Immature natural killer cell (primary cell): Measurements from ENCODE around the gene SECTM1. TPM values are rescaled to one million over a fixed set of nuclear protein-coding genes. Genes with fewer than 3 reads are reported as not detected.
"Not testable (repeated sequence)": the region's sequence is repeated elsewhere in the genome, so short reads cannot be mapped to it uniquely, and the experiment has no call there.

Experiments used
- DNase-seq, 3 donors: peaks; one replicate each; pipeline ENCODE4 v3.0.0; 2022; ENCODE audit warnings: mixed read lengths in 1 of 3
- H3K27ac Mint-ChIP-seq, 6 donors: one replicate each; pipeline ENCODE4 v1.8.0; 2020; ENCODE audit warnings: mixed read lengths in 6 of 6, mild to moderate bottlenecking in 5 of 6, inconsistent platforms in 4 of 6, moderate library complexity in 3 of 6
- H3K27me3 Mint-ChIP-seq, 3 donors: one replicate each; pipeline ENCODE4 v1.8.0; 2020 to 2021; ENCODE audit warnings: low read depth in 3 of 3, mild to moderate bottlenecking in 3 of 3, mixed read lengths in 3 of 3, moderate library complexity in 3 of 3, inconsistent platforms in 1 of 3
- H3K36me3 Mint-ChIP-seq, 3 donors: one replicate each; pipeline ENCODE4 v1.8.0; 2020; ENCODE audit warnings: mixed read lengths in 3 of 3, inconsistent platforms in 2 of 3, mild to moderate bottlenecking in 2 of 3
- H3K4me1 Mint-ChIP-seq, 2 donors: one replicate each; pipeline ENCODE4 v1.8.0; 2020; ENCODE audit warnings: inconsistent platforms in 2 of 2, mild to moderate bottlenecking in 2 of 2, mixed read lengths in 2 of 2, moderate library complexity in 1 of 2
- H3K4me3 Mint-ChIP-seq, 5 donors: one replicate each; pipeline ENCODE4 v1.8.0; 2020; ENCODE audit warnings: mild to moderate bottlenecking in 5 of 5, mixed read lengths in 5 of 5, inconsistent platforms in 3 of 5, moderate library complexity in 3 of 5
- H3K9me3 Mint-ChIP-seq, 6 donors: one replicate each; pipeline ENCODE4 v1.8.0; 2020; ENCODE audit warnings: mild to moderate bottlenecking in 6 of 6, mixed read lengths in 6 of 6, inconsistent platforms in 4 of 6, moderate library complexity in 3 of 6
- polyA plus RNA-seq, 3 donors: library from polyadenylated mRNA; unstranded; fragments of 300-500 nt; fragmentation: Illumina TruSeq; gene quantifications; one replicate each; pipeline ENCODE4 v1.2.3, GENCODE V29; 2021

Gene SECTM1
- polyA plus RNA-seq, 3 donors from 2014 or later, result 2.7 to 3.6 TPM; not detected in 1

- H3K9me3 Mint-ChIP-seq, H3K4me3 Mint-ChIP-seq, H3K36me3 Mint-ChIP-seq, H3K27me3 Mint-ChIP-seq, DNase-seq, H3K27ac Mint-ChIP-seq, H3K4me1 Mint-ChIP-seq: not testable (repeated sequence)
Observed at GRCh38 chr17:82359451-82360074, 26.0 kb upstream of the SECTM1 start.

- Mint-ChIP-seq H3K4me3 (peak within 1 kb of the TSS in 1 of 5 donors; percentile 14), H3K4me1 (peaks cover 2 to 9% of the 10 kb centered on the region in 2 donors), H3K36me3 (no peaks in the 10 kb centered on the region), H3K27ac (peak within 1 kb of the TSS in 1 of 6 donors; percentile 21), H3K9me3 (no peaks in the 10 kb centered on the region), H3K27me3 (peaks cover 0 to 3% (median 1%) of the 10 kb centered on the region in 3 donors)
- no peak for DNase-seq
Observed at GRCh38 chr17:82358465-82359350, 25.1 kb upstream of the SECTM1 start, which contains the start of gene TEX19. Gene TEX19, plus strand, starts transcription at chr17:82359247. Its CDS starts 2,904 bp downstream, at chr17:82362151.

- Mint-ChIP-seq H3K4me3 (no peak overlapping the region), H3K36me3 (no peaks in the 10 kb centered on the region), H3K27ac (no peak overlapping the region), H3K27me3 (peaks cover 0 to 5% (median 3%) of the 10 kb centered on the region in 3 donors), H3K9me3 (no peaks in the 10 kb centered on the region), H3K4me1 (peaks cover 2 to 9% of the 10 kb centered on the region in 2 donors)
- DNase-seq, result no peak
Observed at GRCh38 chr17:82357394-82357793, 23.8 kb upstream of the SECTM1 start.

GRCh38 chr17:82356845-82357355 is 23.3 kb upstream of the SECTM1 start:
- no peaks in the 10 kb centered on the region for H3K36me3 Mint-ChIP-seq
- DNase-seq, result no peak
- no peaks in the 10 kb centered on the region for H3K9me3 Mint-ChIP-seq
- H3K27ac Mint-ChIP-seq, result no peak overlapping the region
- H3K4me3 Mint-ChIP-seq, result no peak overlapping the region
- peaks cover 2 to 9% of the 10 kb centered on the region in 2 donors for H3K4me1 Mint-ChIP-seq
- peaks cover 0 to 7% (median 3%) of the 10 kb centered on the region in 3 donors for H3K27me3 Mint-ChIP-seq

GRCh38 chr17:82355770-82356427 is 22.3 kb upstream of the SECTM1 start:
- H3K36me3 Mint-ChIP-seq, result no peaks in the 10 kb centered on the region
- no peak overlapping the region for H3K27ac Mint-ChIP-seq
- no peaks in the 10 kb centered on the region for H3K9me3 Mint-ChIP-seq

GRCh38 chr17:82354804-82355308 is 21.3 kb upstream of the SECTM1 start:
- no peaks in the 10 kb centered on the region for H3K9me3 Mint-ChIP-seq
- DNase-seq, result no peak

More at GRCh38 chr17:82355770-82356427, 22.3 kb upstream of the SECTM1 start:
- DNase-seq, result no peak
- Mint-ChIP-seq H3K4me3 (no peak overlapping the region), H3K4me1 (peaks cover 2 to 9% of the 10 kb centered on the region in 2 donors), H3K27me3 (peaks cover 0 to 7% (median 3%) of the 10 kb centered on the region in 3 donors)

GRCh38 chr17:82353484-82353883 is 19.9 kb upstream of the SECTM1 start:
- H3K27ac Mint-ChIP-seq, result no peak overlapping the region
- H3K4me3 Mint-ChIP-seq, result no peak overlapping the region
- H3K36me3 Mint-ChIP-seq, result no peaks in the 10 kb centered on the region
- no peak for DNase-seq
- H3K27me3 Mint-ChIP-seq, result peaks cover 2 to 7% (median 6%) of the 10 kb centered on the region in 3 donors
- no peaks in the 10 kb centered on the region for H3K9me3 Mint-ChIP-seq
- peaks cover 4 to 5% of the 10 kb centered on the region in 2 donors for H3K4me1 Mint-ChIP-seq

More at GRCh38 chr17:82354804-82355308, 21.3 kb upstream of the SECTM1 start:
- peaks cover 2 to 7% (median 3%) of the 10 kb centered on the region in 3 donors for H3K27me3 Mint-ChIP-seq
- no peak overlapping the region for H3K4me3 Mint-ChIP-seq
- no peak overlapping the region for H3K27ac Mint-ChIP-seq
- H3K36me3 Mint-ChIP-seq, result no peaks in the 10 kb centered on the region
- peaks cover 7 to 9% of the 10 kb centered on the region in 2 donors for H3K4me1 Mint-ChIP-seq

- Mint-ChIP-seq H3K36me3 (no peaks in the 10 kb centered on the region), H3K4me3 (no peak overlapping the region), H3K9me3 (no peaks in the 10 kb centered on the region), H3K4me1 (peaks cover 0 to 5% of the 10 kb centered on the region in 2 donors), H3K27me3 (peaks cover 2 to 6% (median 4%) of the 10 kb centered on the region in 3 donors), H3K27ac (peak overlapping the region in 1 of 6 donors; percentile 46)
- DNase-seq, result peak; percentile 76 to 81 (median 79)
Observed at GRCh38 chr17:82351713-82352488, 18.3 kb upstream of the SECTM1 start.

GRCh38 chr17:82351254-82351712 is 17.7 kb upstream of the SECTM1 start:
- H3K27ac Mint-ChIP-seq, result peak overlapping the region in 4 of 6 donors; percentile 22 to 48 (median 37)
- no peaks in the 10 kb centered on the region for H3K9me3 Mint-ChIP-seq
- DNase-seq, result peak in 1 of 3 donors; percentile 28
- H3K4me3 Mint-ChIP-seq, result no peak overlapping the region
- peaks cover 2 to 6% (median 4%) of the 10 kb centered on the region in 3 donors for H3K27me3 Mint-ChIP-seq
- no peaks in the 10 kb centered on the region for H3K36me3 Mint-ChIP-seq
- peaks cover 5 to 10% of the 10 kb centered on the region in 2 donors for H3K4me1 Mint-ChIP-seq

- H3K27me3 Mint-ChIP-seq, result peaks cover 2 to 6% (median 4%) of the 10 kb centered on the region in 3 donors
- H3K27ac Mint-ChIP-seq, result peak overlapping the region; percentile 39 to 71 (median 48)
- DNase-seq, result peak; percentile 49 to 71 (median 52)
- no peaks in the 10 kb centered on the region for H3K9me3 Mint-ChIP-seq
- no peaks in the 10 kb centered on the region for H3K36me3 Mint-ChIP-seq
- peaks cover 7 to 11% of the 10 kb centered on the region in 2 donors for H3K4me1 Mint-ChIP-seq
- peak overlapping the region in 2 of 5 donors; percentile 9 to 18 for H3K4me3 Mint-ChIP-seq
Observed at GRCh38 chr17:82350182-82351030, 16.8 kb upstream of the SECTM1 start.

- Mint-ChIP-seq H3K4me3 (no peak overlapping the region), H3K36me3 (no peaks in the 10 kb centered on the region), H3K4me1 (peaks cover 7 to 11% of the 10 kb centered on the region in 2 donors), H3K27me3 (peaks cover 2 to 6% (median 4%) of the 10 kb centered on the region in 3 donors), H3K9me3 (no peaks in the 10 kb centered on the region), H3K27ac (no peak overlapping the region)
- no peak for DNase-seq
Observed at GRCh38 chr17:82349287-82349701, 15.7 kb upstream of the SECTM1 start.

GRCh38 chr17:82348866-82349265 is 15.3 kb upstream of the SECTM1 start:
- Mint-ChIP-seq H3K4me3 (no peak overlapping the region), H3K27ac (no peak overlapping the region), H3K4me1 (peaks cover 7 to 11% of the 10 kb centered on the region in 2 donors), H3K27me3 (peaks cover 2 to 6% (median 4%) of the 10 kb centered on the region in 3 donors), H3K9me3 (no peaks in the 10 kb centered on the region), H3K36me3 (no peaks in the 10 kb centered on the region)
- DNase-seq, result no peak
